ENCODE data around the gene MAN2B1. TPM values are rescaled to one million over a fixed set of nuclear protein-coding genes. Genes with fewer than 3 reads are reported as not detected.
A peak's percentile ranks its signal among the peaks of the same experiment; 100 is the strongest.

MAN2B1 gene
- total RNA-seq, 1 donor from 2014 or later = 49.1 TPM

DNA sequence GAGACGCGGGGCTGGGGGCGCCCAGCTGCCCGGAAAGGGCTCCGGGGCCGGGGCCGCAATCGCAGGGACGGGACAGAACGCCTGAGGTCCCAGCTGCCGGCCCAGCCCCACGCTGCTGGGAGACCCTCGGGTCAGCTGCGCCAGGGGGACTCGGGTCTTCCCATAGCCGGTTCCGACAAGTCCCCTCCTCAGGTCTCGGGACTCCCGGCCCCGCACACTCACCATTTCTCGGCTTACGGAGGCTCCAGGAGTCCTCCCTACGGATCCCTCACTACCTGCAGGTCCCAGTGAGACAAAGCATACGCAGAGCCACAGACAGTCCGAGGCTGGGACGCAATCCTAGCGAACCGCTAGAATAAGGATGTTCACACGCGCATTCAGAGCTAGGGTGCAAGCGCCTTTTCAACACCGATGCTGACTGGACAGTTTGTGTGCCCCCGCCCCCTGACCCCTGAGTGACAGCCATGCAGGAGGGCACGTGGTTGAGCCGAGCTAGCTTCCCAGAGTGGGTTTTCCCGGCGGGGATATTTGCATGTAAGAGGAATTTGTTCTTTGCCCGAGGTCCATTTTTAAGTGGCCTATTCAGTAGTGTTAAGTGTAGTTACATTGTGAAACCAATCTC, 69.5 kb downstream of the MAN2B1 start:
- Histone ChIP-seq H3K27me3 (no peaks in the 10 kb centered on the region), H3K9me3 (no peaks in the 10 kb centered on the region), H3K27ac (no peak overlapping the region), H3K4me1 (no peaks in the 10 kb centered on the region), H3K4me3 (no peak overlapping the region), H3K36me3 (no peaks in the 10 kb centered on the region)
- intact Hi-C loops (cut with DNase I) = no loop called here
- no peak for DNase-seq (ENCODE audit: extremely low spot score in 2 of 2)
- TF ChIP-seq POLR2AphosphoS5 (IDR thresholded peaks at IDR 0.05; ENCODE audit: insufficient read depth in 1 of 2, low read depth in 1 of 2) = no peak
- TF ChIP-seq CTCF (IDR thresholded peaks at IDR 0.05) = no peak
- TF ChIP-seq POLR2A (IDR thresholded peaks at IDR 0.05) = no peak

Small RNA genes within 50 kb of the gene (small RNA-seq; reads per million reads assigned to genes)
- gene SNORD41 = 1,029 reads per million, percentile 99 among the genes with 10 or more reads in this experiment

Other genes starting within 250 kb of the MAN2B1 start
- gene ZNF443, start 225.7 kb downstream of the MAN2B1 start, total RNA-seq = 5.9 TPM
- 3.7 TPM for gene ZNF709, start 181.9 kb downstream of the MAN2B1 start, total RNA-seq
- 12.0 TPM for gene ZNF564, start 115.3 kb downstream of the MAN2B1 start, total RNA-seq
- gene ZNF490, start 55.9 kb downstream of the MAN2B1 start, total RNA-seq = 4.9 TPM
- 17.9 TPM for gene ZNF791, start 55.8 kb downstream of the MAN2B1 start, total RNA-seq
- gene WDR83, start 65 bp upstream of the MAN2B1 start, total RNA-seq = 8.3 TPM
- 119 TPM for gene DHPS, start 15.1 kb upstream of the MAN2B1 start, total RNA-seq
- gene GNG14, start 21.3 kb upstream of the MAN2B1 start, total RNA-seq = not detected
- 5.6 TPM for gene FBXW9, start 29.9 kb upstream of the MAN2B1 start, total RNA-seq
- gene TNPO2, start 57.2 kb upstream of the MAN2B1 start, total RNA-seq = 85.7 TPM
- gene TRIR, start 67.9 kb upstream of the MAN2B1 start, total RNA-seq = 227 TPM
- 59.9 TPM for gene GET3, start 70.8 kb upstream of the MAN2B1 start, total RNA-seq
- 1.2 TPM for gene BEST2, start 85.0 kb upstream of the MAN2B1 start, total RNA-seq
- 65.6 TPM for gene HOOK2, start 108.8 kb upstream of the MAN2B1 start, total RNA-seq
- gene JUNB, start 124.7 kb upstream of the MAN2B1 start, total RNA-seq = 1,161 TPM
- 190 TPM for gene PRDX2, start 135.1 kb upstream of the MAN2B1 start, total RNA-seq
- not detected for gene THSD8, start 135.3 kb upstream of the MAN2B1 start, total RNA-seq
- 10.8 TPM for gene RNASEH2A, start 139.8 kb upstream of the MAN2B1 start, total RNA-seq
- 8.8 TPM for gene RTBDN, start 167.8 kb upstream of the MAN2B1 start, total RNA-seq
- gene MAST1, start 171.8 kb upstream of the MAN2B1 start, total RNA-seq = 1.2 TPM
- gene DNASE2, start 214.7 kb upstream of the MAN2B1 start, total RNA-seq = 23.6 TPM
- not detected for gene KLF1, start 220.5 kb upstream of the MAN2B1 start, total RNA-seq
- gene GCDH, start 224.4 kb upstream of the MAN2B1 start, total RNA-seq = 23.6 TPM